HepG2 (cell line): ENCODE results near the gene MATK. TPM values are rescaled to one million over a fixed set of nuclear protein-coding genes. Genes with fewer than 3 reads are reported as not detected.
A peak's percentile ranks its signal among the peaks of the same experiment; 100 is the strongest.

Experiments used
- BRD4 ChIP-seq: sonication (generic); formaldehyde crosslinking; IDR thresholded peaks from 2 replicates; pipeline ENCODE4 v1.4.0; 2020; ENCODE audit warnings: missing genetic modification reagents
- CAMTA2 ChIP-seq: sonication (generic); formaldehyde crosslinking; IDR thresholded peaks from 2 replicates; pipeline ENCODE4 v1.4.0; 2020; ENCODE audit warnings: mild to moderate bottlenecking, missing genetic modification reagents, borderline replicate concordance
- CCDC6 ChIP-seq: sonication (generic); formaldehyde crosslinking; IDR thresholded peaks from 2 replicates; pipeline ENCODE4 v1.8.1; 2022; ENCODE audit warnings: mild to moderate bottlenecking, missing genetic modification reagents, moderate library complexity
- KAT2B ChIP-seq: fragments of 150-350 bp; IDR thresholded peaks from 2 replicates; pipeline ENCODE4 v1.6.1; 2014; ENCODE audit warnings: low read depth, low read length, borderline replicate concordance
- MYC ChIP-seq: sonication (generic); formaldehyde crosslinking; IDR thresholded peaks from 2 replicates; pipeline ENCODE4 v1.9.0; 2021; ENCODE audit warnings: missing genetic modification reagents, borderline replicate concordance
- NFKB2 ChIP-seq: sonication (generic); formaldehyde crosslinking; IDR thresholded peaks from 2 replicates; pipeline ENCODE4 v1.4.0; 2020; ENCODE audit warnings: missing genetic modification reagents, borderline replicate concordance
- NFRKB ChIP-seq: fragments of 450-650 bp; IDR thresholded peaks from 2 replicates; pipeline ENCODE4 v1.6.1; 2017
- SMARCC2 ChIP-seq: fragments of 450-650 bp; IDR thresholded peaks from 2 replicates; pipeline ENCODE4 v1.6.1; 2017; ENCODE audit warnings: antibody characterized with exemption, mild to moderate bottlenecking
- YEATS4 ChIP-seq: sonication (generic); formaldehyde crosslinking; IDR thresholded peaks from 2 replicates; pipeline ENCODE4 v1.4.0; 2020; ENCODE audit warnings: missing genetic modification reagents, borderline replicate concordance
- ZNF605 ChIP-seq: sonication (generic); formaldehyde crosslinking; IDR thresholded peaks from 2 replicates; pipeline ENCODE4 v1.8.0; 2022; ENCODE audit warnings: mild to moderate bottlenecking, missing genetic modification reagents
- ZNF792 ChIP-seq: IDR thresholded peaks from 2 replicates; pipeline ENCODE4 v1.6.1; 2016
- polyA plus RNA-seq, 8 experiments: library from polyadenylated mRNA; depleted of rRNA in 3 of 8; stranded (reverse) in 7 of 8; unstranded in 1 of 8; fragments of >200 nt; fragmentation: Illumina TruSeq in 4 of 8; extraction: Trizol in 4 of 8; gene quantifications; 2 replicates each; pipeline versions ENCODE4 v1.2.1 to v1.2.3, GENCODE V29; 2011 to 2016; ENCODE audit warnings: low read depth in 4 of 8, missing spikeins in 1 of 8, mixed read lengths in 1 of 8; ENCODE audit not compliant: insufficient read depth in 1 of 8
- total RNA-seq, 5 experiments: library from RNA; depleted of rRNA; stranded (reverse); fragments of >200 nt; fragmentation: Illumina TruSeq; extraction: Trizol; gene quantifications; 2 replicates each; pipeline ENCODE4 v1.2.3, GENCODE V29; 2016; ENCODE audit warnings: low read depth in 1 of 5
- TF ChIP-seq, protein P1 (sequence below): sonication (generic); formaldehyde crosslinking; IDR thresholded peaks from 2 replicates; pipeline ENCODE4 v1.5.0; 2020; ENCODE audit warnings: missing genetic modification reagents, mild to moderate bottlenecking, borderline replicate concordance
- TF ChIP-seq, protein P2 (sequence below): sonication (generic); formaldehyde crosslinking; IDR thresholded peaks from 2 replicates; pipeline ENCODE4 v1.5.0; 2020; ENCODE audit warnings: missing genetic modification reagents
- TF ChIP-seq, protein P3 (sequence below): sonication (generic); formaldehyde crosslinking; IDR thresholded peaks from 2 replicates; pipeline ENCODE4 v1.5.1; 2020; ENCODE audit warnings: missing genetic modification reagents, mild to moderate bottlenecking, borderline replicate concordance
- TF ChIP-seq, protein P4 (sequence below): sonication (generic); formaldehyde crosslinking; conservative IDR thresholded peaks from 2 replicates; pipeline ENCODE4 v1.4.0; 2020; ENCODE audit warnings: missing genetic modification reagents
- TF ChIP-seq, protein P5 (sequence below): sonication (generic); formaldehyde crosslinking; IDR thresholded peaks from 2 replicates; pipeline ENCODE4 v1.4.0; 2020; ENCODE audit warnings: low read depth, missing genetic modification reagents
- TF ChIP-seq, protein P6 (sequence below): sonication (generic); formaldehyde crosslinking; IDR thresholded peaks from 2 replicates; pipeline ENCODE4 v1.4.0; 2020; ENCODE audit warnings: missing genetic modification reagents, borderline replicate concordance

Gene MATK
- total and polyA plus RNA-seq, 2 of the 13 experiments (the other 11 are each of a cell fraction or from before 2014, with no cell fraction given): 0.09 TPM; not detected in 1

DNA sequence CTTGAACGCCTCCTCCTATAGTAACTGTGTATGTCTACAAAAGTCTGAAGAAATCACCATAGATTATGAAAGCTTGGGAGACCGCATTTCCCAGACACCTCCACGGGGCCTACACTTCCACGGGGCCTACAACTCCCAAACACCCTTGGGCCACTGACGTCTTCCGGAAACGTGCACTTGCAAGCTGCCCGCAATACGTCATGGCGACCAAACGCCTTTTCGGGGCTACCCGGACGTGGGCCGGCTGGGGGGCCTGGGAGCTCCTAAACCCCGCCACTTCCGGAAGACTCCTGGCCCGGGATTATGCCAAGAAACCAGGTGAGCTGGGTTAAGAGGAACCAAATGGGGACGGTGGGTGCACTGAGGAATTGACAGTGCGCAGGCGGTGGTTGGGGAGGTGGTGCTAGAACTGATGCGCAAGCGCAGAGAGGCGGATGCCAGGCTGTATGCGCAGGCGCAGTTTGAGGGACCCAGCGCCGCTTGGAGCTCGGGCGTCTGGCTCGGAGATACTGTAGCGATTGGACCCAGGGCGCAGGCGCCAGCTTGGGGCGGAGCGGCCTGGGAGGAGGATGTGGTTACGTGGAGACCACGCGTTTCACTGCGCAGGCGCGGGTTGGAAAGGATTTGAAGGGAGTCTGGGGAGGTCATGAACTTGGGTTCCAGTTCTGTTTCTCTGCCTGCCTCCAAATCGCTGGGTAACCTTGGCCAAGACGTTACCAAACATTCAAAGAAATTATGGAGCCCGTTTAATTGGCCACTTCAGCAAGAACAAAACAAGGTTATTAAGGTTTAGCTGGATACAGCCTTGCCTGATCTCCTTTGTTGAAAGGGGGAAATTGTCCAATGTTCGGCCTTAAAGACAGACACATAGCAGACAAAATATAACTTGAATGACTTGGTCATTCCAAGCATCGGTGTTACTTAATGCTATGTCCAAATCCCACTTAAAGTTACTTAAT is 23.4 kb downstream of the MATK start, which contains the start of gene MRPL54 (continued):
- TF ChIP-seq MYC (CRISPR knock-in tag): peak; percentile 77; the same call in 1 of the 2 replicates
- TF ChIP-seq, protein P1, sequence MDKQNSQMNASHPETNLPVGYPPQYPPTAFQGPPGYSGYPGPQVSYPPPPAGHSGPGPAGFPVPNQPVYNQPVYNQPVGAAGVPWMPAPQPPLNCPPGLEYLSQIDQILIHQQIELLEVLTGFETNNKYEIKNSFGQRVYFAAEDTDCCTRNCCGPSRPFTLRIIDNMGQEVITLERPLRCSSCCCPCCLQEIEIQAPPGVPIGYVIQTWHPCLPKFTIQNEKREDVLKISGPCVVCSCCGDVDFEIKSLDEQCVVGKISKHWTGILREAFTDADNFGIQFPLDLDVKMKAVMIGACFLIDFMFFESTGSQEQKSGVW: no peak
- TF ChIP-seq CCDC6: no peak
- no peak for TF ChIP-seq SMARCC2
- no peak for TF ChIP-seq KAT2B
- no peak for TF ChIP-seq BRD4 (CRISPR knock-in tag)
- peak; percentile 71 for TF ChIP-seq ZNF605 (CRISPR knock-in tag)
- TF ChIP-seq, protein P2, sequence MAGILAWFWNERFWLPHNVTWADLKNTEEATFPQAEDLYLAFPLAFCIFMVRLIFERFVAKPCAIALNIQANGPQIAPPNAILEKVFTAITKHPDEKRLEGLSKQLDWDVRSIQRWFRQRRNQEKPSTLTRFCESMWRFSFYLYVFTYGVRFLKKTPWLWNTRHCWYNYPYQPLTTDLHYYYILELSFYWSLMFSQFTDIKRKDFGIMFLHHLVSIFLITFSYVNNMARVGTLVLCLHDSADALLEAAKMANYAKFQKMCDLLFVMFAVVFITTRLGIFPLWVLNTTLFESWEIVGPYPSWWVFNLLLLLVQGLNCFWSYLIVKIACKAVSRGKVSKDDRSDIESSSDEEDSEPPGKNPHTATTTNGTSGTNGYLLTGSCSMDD (CRISPR knock-in tag): no peak
- TF ChIP-seq, protein P3, sequence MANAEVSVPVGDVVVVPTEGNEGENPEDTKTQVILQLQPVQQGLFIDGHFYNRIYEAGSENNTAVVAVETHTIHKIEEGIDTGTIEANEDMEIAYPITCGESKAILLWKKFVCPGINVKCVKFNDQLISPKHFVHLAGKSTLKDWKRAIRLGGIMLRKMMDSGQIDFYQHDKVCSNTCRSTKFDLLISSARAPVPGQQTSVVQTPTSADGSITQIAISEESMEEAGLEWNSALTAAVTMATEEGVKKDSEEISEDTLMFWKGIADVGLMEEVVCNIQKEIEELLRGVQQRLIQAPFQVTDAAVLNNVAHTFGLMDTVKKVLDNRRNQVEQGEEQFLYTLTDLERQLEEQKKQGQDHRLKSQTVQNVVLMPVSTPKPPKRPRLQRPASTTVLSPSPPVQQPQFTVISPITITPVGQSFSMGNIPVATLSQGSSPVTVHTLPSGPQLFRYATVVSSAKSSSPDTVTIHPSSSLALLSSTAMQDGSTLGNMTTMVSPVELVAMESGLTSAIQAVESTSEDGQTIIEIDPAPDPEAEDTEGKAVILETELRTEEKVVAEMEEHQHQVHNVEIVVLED (CRISPR knock-in tag): peak; percentile 93
- no peak; the same call in 1 of the 2 replicates for TF ChIP-seq ZNF792 (CRISPR knock-in tag)
- TF ChIP-seq, protein P4, sequence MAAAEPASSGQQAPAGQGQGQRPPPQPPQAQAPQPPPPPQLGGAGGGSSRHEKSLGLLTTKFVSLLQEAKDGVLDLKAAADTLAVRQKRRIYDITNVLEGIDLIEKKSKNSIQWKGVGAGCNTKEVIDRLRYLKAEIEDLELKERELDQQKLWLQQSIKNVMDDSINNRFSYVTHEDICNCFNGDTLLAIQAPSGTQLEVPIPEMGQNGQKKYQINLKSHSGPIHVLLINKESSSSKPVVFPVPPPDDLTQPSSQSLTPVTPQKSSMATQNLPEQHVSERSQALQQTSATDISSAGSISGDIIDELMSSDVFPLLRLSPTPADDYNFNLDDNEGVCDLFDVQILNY (CRISPR knock-in tag): no peak
- TF ChIP-seq YEATS4 (CRISPR knock-in tag): peak; percentile 79
- 0 out of 2 replicates have a peak, but pooled peaks have one; percentile 37 for TF ChIP-seq CAMTA2 (CRISPR knock-in tag)
- TF ChIP-seq, protein P5, sequence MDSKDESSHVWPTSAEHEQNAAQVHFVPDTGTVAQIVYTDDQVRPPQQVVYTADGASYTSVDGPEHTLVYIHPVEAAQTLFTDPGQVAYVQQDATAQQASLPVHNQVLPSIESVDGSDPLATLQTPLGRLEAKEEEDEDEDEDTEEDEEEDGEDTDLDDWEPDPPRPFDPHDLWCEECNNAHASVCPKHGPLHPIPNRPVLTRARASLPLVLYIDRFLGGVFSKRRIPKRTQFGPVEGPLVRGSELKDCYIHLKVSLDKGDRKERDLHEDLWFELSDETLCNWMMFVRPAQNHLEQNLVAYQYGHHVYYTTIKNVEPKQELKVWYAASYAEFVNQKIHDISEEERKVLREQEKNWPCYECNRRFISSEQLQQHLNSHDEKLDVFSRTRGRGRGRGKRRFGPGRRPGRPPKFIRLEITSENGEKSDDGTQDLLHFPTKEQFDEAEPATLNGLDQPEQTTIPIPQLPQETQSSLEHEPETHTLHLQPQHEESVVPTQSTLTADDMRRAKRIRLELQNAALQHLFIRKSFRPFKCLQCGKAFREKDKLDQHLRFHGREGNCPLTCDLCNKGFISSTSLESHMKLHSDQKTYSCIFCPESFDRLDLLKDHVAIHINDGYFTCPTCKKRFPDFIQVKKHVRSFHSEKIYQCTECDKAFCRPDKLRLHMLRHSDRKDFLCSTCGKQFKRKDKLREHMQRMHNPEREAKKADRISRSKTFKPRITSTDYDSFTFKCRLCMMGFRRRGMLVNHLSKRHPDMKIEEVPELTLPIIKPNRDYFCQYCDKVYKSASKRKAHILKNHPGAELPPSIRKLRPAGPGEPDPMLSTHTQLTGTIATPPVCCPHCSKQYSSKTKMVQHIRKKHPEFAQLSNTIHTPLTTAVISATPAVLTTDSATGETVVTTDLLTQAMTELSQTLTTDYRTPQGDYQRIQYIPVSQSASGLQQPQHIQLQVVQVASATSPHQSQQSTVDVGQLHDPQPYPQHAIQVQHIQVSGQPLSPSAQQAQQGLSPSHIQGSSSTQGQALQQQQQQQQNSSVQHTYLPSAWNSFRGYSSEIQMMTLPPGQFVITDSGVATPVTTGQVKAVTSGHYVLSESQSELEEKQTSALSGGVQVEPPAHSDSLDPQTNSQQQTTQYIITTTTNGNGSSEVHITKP (CRISPR knock-in tag): peak; percentile 69; the same call in 1 of the 2 replicates
- TF ChIP-seq, protein P6, sequence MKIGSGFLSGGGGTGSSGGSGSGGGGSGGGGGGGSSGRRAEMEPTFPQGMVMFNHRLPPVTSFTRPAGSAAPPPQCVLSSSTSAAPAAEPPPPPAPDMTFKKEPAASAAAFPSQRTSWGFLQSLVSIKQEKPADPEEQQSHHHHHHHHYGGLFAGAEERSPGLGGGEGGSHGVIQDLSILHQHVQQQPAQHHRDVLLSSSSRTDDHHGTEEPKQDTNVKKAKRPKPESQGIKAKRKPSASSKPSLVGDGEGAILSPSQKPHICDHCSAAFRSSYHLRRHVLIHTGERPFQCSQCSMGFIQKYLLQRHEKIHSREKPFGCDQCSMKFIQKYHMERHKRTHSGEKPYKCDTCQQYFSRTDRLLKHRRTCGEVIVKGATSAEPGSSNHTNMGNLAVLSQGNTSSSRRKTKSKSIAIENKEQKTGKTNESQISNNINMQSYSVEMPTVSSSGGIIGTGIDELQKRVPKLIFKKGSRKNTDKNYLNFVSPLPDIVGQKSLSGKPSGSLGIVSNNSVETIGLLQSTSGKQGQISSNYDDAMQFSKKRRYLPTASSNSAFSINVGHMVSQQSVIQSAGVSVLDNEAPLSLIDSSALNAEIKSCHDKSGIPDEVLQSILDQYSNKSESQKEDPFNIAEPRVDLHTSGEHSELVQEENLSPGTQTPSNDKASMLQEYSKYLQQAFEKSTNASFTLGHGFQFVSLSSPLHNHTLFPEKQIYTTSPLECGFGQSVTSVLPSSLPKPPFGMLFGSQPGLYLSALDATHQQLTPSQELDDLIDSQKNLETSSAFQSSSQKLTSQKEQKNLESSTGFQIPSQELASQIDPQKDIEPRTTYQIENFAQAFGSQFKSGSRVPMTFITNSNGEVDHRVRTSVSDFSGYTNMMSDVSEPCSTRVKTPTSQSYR (CRISPR knock-in tag): no peak
- TF ChIP-seq NFKB2 (CRISPR knock-in tag): peak; percentile 61; the same call in 1 of the 2 replicates
- no peak for TF ChIP-seq NFRKB
